Suprapubic skin (tissue), 4 donors: Measurements from ENCODE around the gene RNF17. TPM values are rescaled to one million over a fixed set of nuclear protein-coding genes. Genes with fewer than 3 reads are reported as not detected.

Experiments
- DNase-seq, 2 donors: peaks; one replicate each; pipeline ENCODE4 v3.0.0-alpha.2; 2019; ENCODE audit warnings: low spot score in 2 of 2
- H3K27ac ChIP-seq: fragments of 200-600 bp; sonication (generic); one replicate; pipeline ENCODE4 v1.5.1; 2019
- H3K27me3 ChIP-seq: fragments of 200-600 bp; sonication (generic); one replicate; pipeline ENCODE4 v1.5.1; 2019
- H3K36me3 ChIP-seq: fragments of 200-600 bp; sonication (generic); one replicate; pipeline ENCODE4 v1.5.1; 2019
- H3K4me1 ChIP-seq: fragments of 200-600 bp; sonication (generic); one replicate; pipeline ENCODE4 v1.5.1; 2019
- H3K4me3 ChIP-seq: fragments of 200-600 bp; sonication (generic); one replicate; pipeline ENCODE4 v1.5.1; 2019; ENCODE audit warnings: mild to moderate bottlenecking
- H3K9me3 ChIP-seq: fragments of 200-600 bp; sonication (generic); one replicate; pipeline ENCODE4 v1.5.1; 2019
- EP300 ChIP-seq: sonication (generic); formaldehyde crosslinking; IDR thresholded peaks from one replicate; pipeline ENCODE4 v1.6.1; 2017; ENCODE audit warnings: antibody characterized with exemption
- POLR2A ChIP-seq, 2 donors: fragments of 450-650 bp; IDR thresholded peaks; one replicate each; pipeline ENCODE4 v1.6.1; 2017; ENCODE audit warnings: antibody characterized with exemption in 2 of 2, mild to moderate bottlenecking in 2 of 2, moderate library complexity in 2 of 2
- POLR2AphosphoS5 ChIP-seq, 3 donors: sonication (generic); formaldehyde crosslinking; IDR thresholded peaks; one replicate each; pipeline ENCODE4 v1.6.1; 2017; ENCODE audit warnings: antibody characterized with exemption in 3 of 3
- WGBS: methylation state at CpG from one replicate; pipeline ENCODE4 v1.1.5; 2018; 5-methylcytosine and 5-hydroxymethylcytosine counted together
- total RNA-seq, 4 donors: library from RNA; depleted of rRNA; stranded (reverse); fragments of >200 nt; gene quantifications; one replicate each; pipeline ENCODE4 v1.1.0, GENCODE V29; 2016
- TF ChIP-seq, protein P1 (sequence below), 2 donors: fragments of 200-600 bp in 1 of 2; fragments of 450-650 bp in 1 of 2; sonication (generic) in 1 of 2; IDR thresholded peaks; one replicate each; pipeline ENCODE4 v1.5.1; 2016 to 2019; ENCODE audit warnings: antibody characterized with exemption in 2 of 2, mild to moderate bottlenecking in 1 of 2, moderate library complexity in 1 of 2

RNF17 gene
- total RNA-seq, 4 donors from 2014 or later: not detected

DNA sequence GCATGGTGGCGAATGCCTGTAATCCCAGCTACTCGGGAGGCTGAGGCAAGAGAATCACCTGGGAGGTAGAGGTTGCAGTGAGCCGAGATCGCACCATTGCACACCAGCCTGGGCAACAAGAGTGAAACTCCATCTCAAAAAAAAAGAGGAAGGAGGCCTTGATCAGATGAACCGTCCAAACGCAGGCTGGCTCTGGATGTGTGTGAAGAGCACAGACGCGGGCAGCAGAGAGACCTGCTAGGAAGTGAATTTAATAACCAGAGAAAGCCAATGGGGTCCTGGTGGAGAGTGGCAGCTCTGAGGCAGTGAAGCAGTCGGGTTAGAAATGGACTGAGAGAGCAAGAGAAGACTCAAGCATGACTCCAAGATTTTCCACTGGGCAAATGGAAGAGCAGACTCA is 136.5 kb downstream of the RNF17 start:
- no peak for DNase-seq
- H3K4me1 ChIP-seq: no peaks in the 10 kb centered on the region
- 88% methylated on average over 9 of the region's 9 CpGs for WGBS
- TF ChIP-seq, protein P1, sequence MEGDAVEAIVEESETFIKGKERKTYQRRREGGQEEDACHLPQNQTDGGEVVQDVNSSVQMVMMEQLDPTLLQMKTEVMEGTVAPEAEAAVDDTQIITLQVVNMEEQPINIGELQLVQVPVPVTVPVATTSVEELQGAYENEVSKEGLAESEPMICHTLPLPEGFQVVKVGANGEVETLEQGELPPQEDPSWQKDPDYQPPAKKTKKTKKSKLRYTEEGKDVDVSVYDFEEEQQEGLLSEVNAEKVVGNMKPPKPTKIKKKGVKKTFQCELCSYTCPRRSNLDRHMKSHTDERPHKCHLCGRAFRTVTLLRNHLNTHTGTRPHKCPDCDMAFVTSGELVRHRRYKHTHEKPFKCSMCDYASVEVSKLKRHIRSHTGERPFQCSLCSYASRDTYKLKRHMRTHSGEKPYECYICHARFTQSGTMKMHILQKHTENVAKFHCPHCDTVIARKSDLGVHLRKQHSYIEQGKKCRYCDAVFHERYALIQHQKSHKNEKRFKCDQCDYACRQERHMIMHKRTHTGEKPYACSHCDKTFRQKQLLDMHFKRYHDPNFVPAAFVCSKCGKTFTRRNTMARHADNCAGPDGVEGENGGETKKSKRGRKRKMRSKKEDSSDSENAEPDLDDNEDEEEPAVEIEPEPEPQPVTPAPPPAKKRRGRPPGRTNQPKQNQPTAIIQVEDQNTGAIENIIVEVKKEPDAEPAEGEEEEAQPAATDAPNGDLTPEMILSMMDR (IDR thresholded peaks at IDR 0.05): no peak
- no peaks in the 10 kb centered on the region for H3K9me3 ChIP-seq
- no peak overlapping the region for H3K4me3 ChIP-seq
- no peaks in the 10 kb centered on the region for H3K27me3 ChIP-seq
- peaks cover 8% of the 10 kb centered on the region for H3K36me3 ChIP-seq
- H3K27ac ChIP-seq: no peak overlapping the region

DNA sequence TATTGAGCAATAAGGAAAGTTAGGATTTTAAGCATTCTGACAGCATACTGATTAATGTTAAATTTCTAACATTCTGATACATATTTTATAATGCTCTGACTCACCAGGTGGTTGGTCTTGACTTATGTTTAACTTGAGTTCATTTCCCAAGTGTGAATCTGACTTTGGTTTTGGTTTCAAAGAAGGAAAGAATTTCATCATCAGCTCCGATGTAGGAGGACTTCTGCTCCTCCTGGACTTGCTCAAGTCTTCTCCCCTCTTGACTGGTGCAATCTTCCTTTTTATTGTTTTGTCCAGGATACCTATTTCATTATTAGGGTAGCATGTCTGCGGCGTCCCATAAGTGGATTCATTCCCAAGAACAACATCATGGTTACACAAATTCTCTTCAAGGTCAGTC is 141.3 kb downstream of the RNF17 start:
- TF ChIP-seq EP300 (no peak), POLR2AphosphoS5 (IDR thresholded peaks at IDR 0.05) (no peak), POLR2A (IDR thresholded peaks at IDR 0.05) (no peak)
- TF ChIP-seq, protein P1 (IDR thresholded peaks at IDR 0.05): no peak
- peaks cover 7% of the 10 kb centered on the region for H3K36me3 ChIP-seq

DNA sequence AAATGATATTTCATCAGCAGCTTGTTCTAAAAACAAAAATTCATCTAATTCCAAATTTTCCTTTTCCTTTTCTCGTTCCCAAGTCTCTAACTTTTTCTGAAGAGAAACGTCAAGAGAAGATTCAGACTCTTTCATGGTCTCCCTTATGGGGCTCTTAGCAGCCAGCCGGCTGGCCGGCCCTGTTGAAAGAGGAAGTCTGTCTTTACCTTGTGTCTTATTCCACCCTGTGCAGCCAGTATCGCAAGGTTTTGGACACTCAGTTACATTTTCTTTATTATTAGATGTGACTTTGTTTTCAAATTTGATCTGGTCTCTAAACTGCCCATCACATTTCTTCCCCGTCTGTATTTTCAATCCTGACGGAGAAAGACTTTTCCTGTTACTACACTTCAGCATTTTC is 142.3 kb downstream of the RNF17 start:
- no peaks in the 10 kb centered on the region for H3K4me1 ChIP-seq
- H3K27ac ChIP-seq: no peak overlapping the region
- no peaks in the 10 kb centered on the region for H3K27me3 ChIP-seq
- 93% methylated on average over 7 of the region's 7 CpGs for WGBS
- peaks cover 5% of the 10 kb centered on the region for H3K36me3 ChIP-seq
- H3K4me3 ChIP-seq: no peak overlapping the region
- TF ChIP-seq POLR2A (IDR thresholded peaks at IDR 0.05) (no peak), EP300 (no peak), POLR2AphosphoS5 (IDR thresholded peaks at IDR 0.05) (no peak)
- TF ChIP-seq, protein P1 (IDR thresholded peaks at IDR 0.05): no peak
- H3K9me3 ChIP-seq: no peaks in the 10 kb centered on the region
- DNase-seq: no peak

More for the DNA sequence above, 141.3 kb downstream of the RNF17 start:
- Histone ChIP-seq H3K27me3 (no peaks in the 10 kb centered on the region), H3K4me1 (no peaks in the 10 kb centered on the region), H3K27ac (no peak overlapping the region), H3K4me3 (no peak overlapping the region), H3K9me3 (no peaks in the 10 kb centered on the region)
- 85% methylated on average over 3 of the region's 3 CpGs for WGBS
- no peak for DNase-seq

DNA sequence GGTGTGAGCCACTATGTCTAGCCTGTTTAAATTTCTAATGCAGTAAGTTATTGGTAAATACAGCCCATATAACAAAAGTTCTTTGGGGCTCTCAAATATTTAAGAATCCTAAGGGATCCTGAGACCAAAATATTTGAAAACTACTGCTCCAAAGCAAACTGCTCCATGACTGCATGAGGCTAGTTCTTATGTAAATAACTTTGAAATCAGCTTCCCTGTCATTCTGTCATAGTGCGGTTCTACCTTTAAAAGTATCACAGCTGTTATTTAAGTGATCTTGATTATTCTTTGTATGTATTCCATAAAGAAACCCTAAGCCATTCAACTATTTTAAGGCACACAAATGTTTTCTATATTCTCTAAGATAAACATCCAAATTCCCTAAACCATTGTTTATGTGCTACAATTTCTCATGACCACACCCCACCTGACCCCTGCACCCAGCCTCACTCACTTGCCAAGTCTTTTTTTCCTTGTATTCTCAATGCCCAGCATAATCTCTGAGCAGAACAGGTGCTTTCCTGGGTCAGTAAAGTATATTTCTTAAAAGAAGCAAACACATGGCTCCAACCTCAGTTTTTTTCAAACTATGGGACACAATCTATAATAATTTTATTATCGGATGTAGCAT is 146.6 kb downstream of the RNF17 start:
- peaks cover 7% of the 10 kb centered on the region for H3K36me3 ChIP-seq
- no peaks in the 10 kb centered on the region for H3K27me3 ChIP-seq
- TF ChIP-seq POLR2AphosphoS5 (IDR thresholded peaks at IDR 0.05): no peak
- TF ChIP-seq EP300: no peak
- TF ChIP-seq, protein P1 (IDR thresholded peaks at IDR 0.05): no peak
- no peak for TF ChIP-seq POLR2A (IDR thresholded peaks at IDR 0.05)
- no peak for DNase-seq
- H3K4me3 ChIP-seq: no peak overlapping the region
- no peak overlapping the region for H3K27ac ChIP-seq
- H3K4me1 ChIP-seq: no peaks in the 10 kb centered on the region
- 97% methylated on average over 2 of the region's 2 CpGs for WGBS
- no peaks in the 10 kb centered on the region for H3K9me3 ChIP-seq

DNA sequence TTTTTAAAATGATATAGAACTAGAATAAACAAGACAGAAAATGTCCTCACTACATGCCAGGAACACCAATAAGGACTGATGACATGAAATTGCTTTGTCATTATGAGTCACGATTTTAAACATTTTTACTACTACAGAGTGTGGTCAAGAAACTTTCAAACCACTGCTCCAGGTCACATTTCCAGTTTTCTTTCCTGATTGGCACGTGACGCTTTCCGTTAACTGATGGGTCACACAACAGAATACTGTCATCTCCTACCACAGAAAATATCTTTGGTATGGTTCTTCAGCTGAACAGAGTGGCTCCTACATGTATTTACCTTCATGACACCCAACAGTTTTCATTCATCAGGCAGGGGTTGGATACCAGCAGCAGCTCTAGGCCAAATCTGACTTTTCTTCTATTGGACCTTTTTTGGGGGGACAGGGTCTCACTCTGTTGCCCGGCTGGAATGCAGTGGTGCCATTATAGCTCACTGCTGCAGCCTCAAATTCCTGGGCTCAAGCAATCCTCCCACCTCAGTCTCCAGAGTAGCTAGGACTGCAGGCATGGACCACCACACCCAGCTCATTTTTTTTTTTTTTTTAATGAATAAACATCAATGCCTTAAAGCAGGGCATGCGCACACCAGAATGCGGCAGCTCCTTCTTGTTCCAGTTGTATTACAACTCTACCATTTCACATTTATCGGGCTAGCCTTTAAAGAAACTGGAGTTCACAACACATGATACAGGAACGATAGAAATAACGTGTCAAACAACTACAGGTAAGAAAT is 147.4 kb downstream of the RNF17 start:
- Histone ChIP-seq H3K36me3 (peaks cover 5% of the 10 kb centered on the region), H3K4me3 (no peak overlapping the region), H3K4me1 (no peaks in the 10 kb centered on the region), H3K27me3 (no peaks in the 10 kb centered on the region), H3K27ac (no peak overlapping the region), H3K9me3 (no peaks in the 10 kb centered on the region)
- TF ChIP-seq EP300: no peak
- TF ChIP-seq, protein P1 (IDR thresholded peaks at IDR 0.05): no peak
- TF ChIP-seq POLR2A (IDR thresholded peaks at IDR 0.05): no peak
- TF ChIP-seq POLR2AphosphoS5 (IDR thresholded peaks at IDR 0.05): no peak
- DNase-seq: no peak
- 92% methylated on average over 10 of the region's 10 CpGs for WGBS
